Cardiac septum (tissue), 1 donor: Measurements from ENCODE around the gene TCEA2. TPM values are rescaled to one million over a fixed set of nuclear protein-coding genes. Genes with fewer than 3 reads are reported as not detected.

Experiments
- DNase-seq: peaks from one replicate; pipeline ENCODE4 v3.0.0-alpha.2; 2020; ENCODE audit warnings: low spot score
- intact Hi-C: fragments of 100-400 bp; cut with DNase I; formaldehyde crosslinking; loops from one replicate; pipeline ENCODE4 v1.14.0; 2022
- long read RNA-seq: library from polyadenylated mRNA; unstranded; transcript quantifications from one replicate; pipeline ENCODE4 v2.0.0, GENCODE V29; 2021
- total RNA-seq: library from RNA; stranded (reverse); fragmentation: NEBNext Ultra II Directional; extraction: Animal tissue kit (Norgen Biotek cat#: 25700); gene quantifications from one replicate; pipeline ENCODE4 v1.2.1, GENCODE V29; 2021
- donor health status: DM: no; HTN: no; CAD: no.

TCEA2 gene
- 66.0 TPM for total RNA-seq
- long read RNA-seq, transcript TCEA2-202 (10 exons, 1,235 nt): major isoform, 56 of 100 reads
- long read RNA-seq, partial matches to known transcripts: 9 of 100 reads
- long read RNA-seq, other reads (novel, unspliced or antisense): 33 of 100 reads

DNA sequence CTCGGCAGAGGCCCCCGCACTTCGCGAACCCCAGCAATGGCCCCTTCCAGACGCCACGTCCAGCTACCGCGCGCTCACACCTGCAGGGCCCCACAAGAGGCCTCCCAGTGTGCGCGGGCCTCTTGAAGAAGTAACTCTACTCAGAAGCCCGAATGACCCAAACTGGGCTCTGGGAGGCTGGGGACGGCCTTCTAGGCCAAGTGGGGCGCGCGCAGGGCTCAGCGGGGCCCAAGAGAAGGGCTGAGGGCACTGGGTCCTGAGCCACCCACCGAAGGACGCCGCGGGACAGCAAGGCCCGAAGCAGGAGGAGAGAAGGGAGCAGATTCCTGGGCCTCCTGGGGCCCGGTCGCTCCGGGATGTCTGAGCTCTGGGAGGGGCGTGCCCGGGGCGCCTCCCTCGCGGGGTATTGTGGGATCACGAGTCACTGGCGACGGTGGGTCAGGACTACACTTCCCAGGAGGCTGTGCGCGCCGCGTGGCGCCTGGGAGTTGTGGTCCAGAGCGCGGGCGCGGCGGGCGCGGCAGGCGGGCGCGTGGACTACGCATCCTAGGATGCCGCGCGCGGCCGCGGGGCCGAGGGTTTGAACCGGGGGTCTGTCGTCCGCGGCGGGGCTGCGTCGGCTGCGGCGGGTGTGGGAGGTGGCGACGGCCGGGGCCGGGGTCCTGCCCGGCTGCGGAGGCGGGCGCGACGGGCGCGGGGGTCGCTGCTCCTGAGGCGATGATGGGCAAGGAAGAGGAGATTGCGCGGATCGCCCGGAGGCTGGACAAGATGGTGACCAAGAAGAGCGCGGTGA lies at the start of gene TCEA2:
TSS of gene TCEA2 (plus strand) at position 603 of the 793 bp plus-strand sequence. CDS start at position 718, 115 bp downstream.
- peak; percentile 98 for DNase-seq
- intact Hi-C loops: loop anchor here (2.0 to 10.0 kb wide), 3 partner anchors 82 to 538 kb away; partner anchors contain the start of genes PPDPF, PRPF6 and UCKL1

DNA sequence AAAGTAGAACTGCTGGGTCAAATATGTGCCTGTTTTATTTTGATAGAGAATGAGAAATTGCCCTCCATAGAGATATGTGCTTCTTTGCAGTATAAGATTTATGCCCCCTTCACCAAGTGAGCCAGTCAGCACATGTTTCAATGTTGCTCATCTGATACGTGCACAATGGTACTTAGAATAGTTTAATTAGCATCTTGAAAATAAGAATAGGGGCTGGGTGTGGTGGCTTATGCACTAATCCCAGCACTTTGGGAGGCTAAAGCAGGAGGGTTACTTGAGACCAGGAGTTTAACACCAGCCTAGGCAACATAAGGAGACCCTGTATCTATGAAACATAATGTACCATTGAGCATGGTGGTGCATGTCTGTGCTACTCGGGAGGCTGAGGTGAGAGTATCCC lies 47.4 kb upstream of the TCEA2 start:
- no peak for DNase-seq
- intact Hi-C loops: no loop called here

GRCh38 chr20:64021124-64021975 lies 41.6 kb upstream of the TCEA2 start:
- no peak for DNase-seq
- intact Hi-C loops: no loop called here

DNA sequence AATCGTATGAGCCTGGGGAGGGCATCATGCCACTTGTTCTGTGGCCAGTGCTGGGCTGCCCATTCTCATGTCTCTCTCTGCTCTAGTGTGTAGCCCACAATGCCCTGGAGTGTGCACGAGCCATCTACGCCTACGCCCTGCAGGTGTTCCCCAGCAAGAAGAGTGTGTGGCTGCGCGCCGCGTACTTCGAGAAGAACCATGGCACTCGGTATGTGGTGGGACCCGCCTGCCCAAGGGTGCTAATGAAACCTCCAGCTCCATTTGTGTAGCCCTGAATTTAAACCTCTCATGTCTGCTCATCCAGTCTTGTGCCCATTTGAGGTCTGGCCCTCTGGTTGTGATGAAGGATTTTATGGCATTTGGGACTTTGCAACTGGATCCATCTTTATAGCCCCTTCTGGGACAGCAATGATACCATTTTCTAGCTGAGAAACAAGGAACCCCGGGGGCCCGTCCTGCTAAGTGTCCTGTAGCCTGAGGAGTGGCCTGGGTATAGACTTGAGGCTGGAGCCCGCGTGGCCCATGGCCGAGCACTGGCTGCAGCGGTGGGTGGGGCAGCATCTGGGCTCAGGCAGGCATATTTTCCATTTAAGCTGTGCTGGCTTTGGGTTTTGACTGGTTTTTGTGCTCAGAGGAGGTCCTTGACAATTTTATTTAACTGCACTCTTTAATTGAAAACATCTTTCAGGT lies 40.2 kb upstream of the TCEA2 start:
- DNase-seq: no peak
- intact Hi-C loops: no loop called here

DNA sequence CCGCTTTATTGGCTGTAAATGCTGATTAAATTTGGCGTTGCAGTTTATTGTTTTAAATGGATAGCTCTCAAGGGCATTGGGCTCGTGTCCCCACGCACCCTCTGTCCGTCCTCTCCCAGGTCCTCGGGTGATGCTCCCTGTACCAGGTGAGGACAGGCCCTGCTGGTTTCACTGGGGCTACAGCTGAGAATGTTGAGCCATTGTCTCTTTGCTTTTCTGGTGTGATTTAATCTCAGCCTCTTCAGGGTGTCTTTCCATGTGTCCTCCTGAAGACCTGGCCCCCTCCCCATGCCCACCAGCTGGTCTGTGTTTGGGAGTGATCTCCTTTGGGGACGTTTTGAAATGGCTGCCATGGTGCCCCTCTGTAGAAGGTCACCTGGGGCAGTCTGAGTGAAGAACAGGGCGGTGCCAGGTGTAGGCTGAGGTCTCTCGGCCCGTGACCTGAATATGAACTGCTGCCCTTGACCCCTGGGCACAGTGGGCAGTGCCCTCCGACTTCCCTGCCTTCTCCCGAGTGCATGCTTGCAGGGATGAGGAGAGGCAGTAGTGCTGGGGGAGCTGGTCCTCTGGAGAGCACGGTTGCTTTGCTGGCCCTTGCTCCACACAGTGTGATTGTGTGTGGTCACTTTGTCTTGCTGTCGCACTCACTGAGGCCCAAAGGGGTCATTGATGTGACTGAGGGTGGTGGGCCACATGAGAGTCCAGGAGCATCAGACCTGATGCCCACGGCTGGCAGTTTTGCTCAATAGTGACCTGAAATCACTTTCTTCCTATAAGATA lies 39.4 kb upstream of the TCEA2 start:
- DNase-seq: no peak
- intact Hi-C loops: no loop called here

GRCh38 chr20:64024141-64024990 lies 38.6 kb upstream of the TCEA2 start:
- intact Hi-C loops: no loop called here
- no peak for DNase-seq

DNA sequence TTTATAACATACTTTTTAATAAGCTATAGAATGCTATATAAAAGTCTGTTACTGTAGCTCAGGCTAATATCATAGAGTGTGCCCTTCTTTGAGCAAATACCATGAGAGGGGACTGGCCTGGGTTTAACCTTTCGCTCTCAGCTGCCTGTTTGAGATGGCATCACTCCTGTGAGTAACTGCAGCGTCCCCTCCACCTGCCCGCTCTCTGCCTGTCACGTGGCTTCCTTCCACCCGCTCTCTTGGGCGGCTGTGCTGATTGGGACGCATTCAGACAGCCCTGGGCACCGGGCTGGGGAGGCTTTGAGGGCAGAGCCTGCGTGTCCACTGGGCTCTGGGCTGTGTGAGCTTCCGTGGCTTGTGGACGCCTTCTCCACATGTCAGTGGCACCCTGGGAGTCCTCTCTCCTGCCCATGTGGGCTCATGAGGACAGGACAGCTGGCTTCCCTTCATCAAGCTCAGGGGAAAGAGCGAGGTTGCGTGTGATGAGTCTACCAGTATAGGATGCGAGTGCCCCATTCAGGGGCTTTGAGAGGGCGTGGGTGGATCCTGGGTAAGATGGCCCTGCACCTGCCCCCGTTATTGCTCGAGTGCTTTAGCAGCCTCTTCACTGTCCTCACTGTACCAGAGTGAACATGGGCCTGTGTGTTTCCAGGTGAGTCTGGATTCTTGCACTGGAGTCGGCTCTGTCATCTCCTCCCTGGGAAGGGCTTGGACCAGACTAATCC lies 37.7 kb upstream of the TCEA2 start:
- intact Hi-C loops: no loop called here
- DNase-seq: no peak

- no peak for DNase-seq
- intact Hi-C loops: no loop called here
Observed at GRCh38 chr20:64025826-64026412, 37.1 kb upstream of the TCEA2 start.

DNA sequence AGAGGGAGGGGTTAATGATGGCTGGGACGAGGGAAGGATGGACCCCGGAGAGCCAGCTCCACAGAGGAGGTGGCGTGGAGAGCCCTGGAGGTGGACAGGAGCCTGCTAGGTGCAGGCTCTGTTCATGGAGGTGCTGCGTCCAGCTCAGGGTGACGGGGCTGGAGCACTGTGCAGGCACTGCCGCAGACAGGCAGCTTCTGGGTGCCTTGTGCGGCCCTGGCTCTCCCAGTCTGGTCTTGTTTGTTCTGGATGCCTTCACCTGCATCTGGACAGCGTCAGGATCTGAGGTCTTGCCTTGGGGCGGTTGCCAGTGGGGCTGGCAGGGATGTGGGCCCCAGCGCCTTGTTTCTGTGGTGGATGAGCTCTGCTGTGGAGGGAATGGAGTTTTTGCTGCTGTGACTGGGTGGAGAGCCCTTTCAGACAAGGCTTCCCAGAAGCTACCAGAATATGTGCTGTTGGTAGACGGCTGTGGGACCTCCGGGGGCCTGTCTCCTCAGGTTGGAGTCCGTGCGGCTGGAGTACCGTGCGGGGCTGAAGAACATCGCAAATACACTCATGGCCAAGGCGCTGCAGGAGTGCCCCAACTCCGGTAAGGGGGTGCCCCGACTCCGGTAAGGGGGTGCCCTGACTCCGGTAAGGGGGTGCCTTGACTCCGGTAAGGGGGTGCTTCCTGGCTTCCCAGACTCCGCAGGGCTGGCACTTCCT lies 34.9 kb upstream of the TCEA2 start:
- no peak for DNase-seq
- intact Hi-C loops: no loop called here

- intact Hi-C loops: no loop called here
- no peak for DNase-seq
Observed at GRCh38 chr20:64029293-64030117, 33.5 kb upstream of the TCEA2 start.

- intact Hi-C loops: no loop called here
- DNase-seq: no peak
Observed at GRCh38 chr20:64030371-64031134, 32.4 kb upstream of the TCEA2 start.

DNA sequence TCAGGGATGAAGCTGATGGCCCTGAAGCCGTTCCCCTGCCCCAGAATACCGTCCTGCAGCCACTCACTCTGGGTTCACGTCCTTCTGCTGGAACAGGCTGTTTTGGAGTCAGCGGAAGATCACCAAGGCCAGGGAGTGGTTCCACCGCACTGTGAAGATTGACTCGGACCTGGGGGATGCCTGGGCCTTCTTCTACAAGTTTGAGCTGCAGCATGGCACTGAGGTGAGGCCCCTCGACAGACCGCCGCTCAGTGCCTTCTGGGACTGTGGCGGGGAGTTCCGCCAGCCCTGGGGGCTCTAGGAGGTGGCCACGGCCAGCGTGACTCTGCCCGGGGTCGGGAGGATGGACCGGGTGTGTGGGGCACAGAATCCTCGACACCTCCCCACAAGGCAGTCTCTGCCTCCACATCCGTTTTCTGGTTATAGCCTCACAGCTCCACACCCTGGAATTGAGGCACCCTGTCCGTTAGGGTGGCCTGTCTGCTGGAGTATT lies 31.1 kb upstream of the TCEA2 start:
- intact Hi-C loops: no loop called here

DNA sequence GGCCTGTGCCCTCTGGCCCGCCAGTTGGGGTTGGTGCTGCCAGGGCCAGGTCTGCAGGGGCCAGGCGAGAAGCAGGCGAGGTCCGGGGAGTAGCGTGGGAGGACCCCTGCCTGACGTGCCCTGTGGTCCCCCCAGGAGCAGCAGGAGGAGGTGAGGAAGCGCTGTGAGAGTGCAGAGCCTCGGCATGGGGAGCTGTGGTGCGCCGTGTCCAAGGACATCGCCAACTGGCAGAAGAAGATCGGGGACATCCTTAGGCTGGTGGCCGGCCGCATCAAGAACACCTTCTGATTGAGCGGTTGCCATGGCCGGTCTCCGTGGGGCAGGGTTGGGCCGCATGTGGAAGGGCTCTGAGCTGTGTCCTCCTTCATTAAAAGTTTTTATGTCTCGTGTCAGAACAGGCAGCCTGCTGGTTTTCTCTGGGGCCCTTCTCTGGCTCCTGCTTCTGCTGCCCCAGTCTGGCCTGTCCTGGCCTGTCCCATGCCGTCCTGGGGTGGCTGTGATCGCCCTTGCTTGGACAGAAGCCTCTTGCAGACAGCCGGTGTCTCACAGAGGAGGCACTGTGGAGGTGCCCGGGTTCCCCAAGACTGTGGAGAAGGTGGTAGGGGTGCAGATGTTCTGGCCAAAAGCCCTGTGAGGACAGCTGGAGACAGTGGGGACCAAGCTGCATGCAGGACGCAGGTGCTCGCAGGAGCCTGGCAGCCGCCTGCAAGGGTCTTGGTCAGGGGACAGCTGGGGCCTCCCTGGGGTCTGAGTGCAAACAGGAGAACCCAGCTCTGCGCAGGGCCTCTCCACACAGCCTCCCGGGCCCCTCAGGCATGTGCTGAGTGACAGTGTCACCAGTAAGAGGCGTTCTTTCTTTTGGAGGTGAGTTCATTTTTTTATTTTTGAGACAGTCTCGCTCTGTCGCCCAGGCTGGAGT lies 30.0 kb upstream of the TCEA2 start:
- no peak for DNase-seq
- intact Hi-C loops: no loop called here

More for the DNA sequence above, 31.1 kb upstream of the TCEA2 start:
- DNase-seq: no peak

GRCh38 chr20:64033981-64034493 lies 29.0 kb upstream of the TCEA2 start:
- intact Hi-C loops: no loop called here
- DNase-seq: no peak
